ENCODE data around the gene GABRA6.
"Not testable (repeated sequence)": the region's sequence is repeated elsewhere in the genome, so short reads cannot be mapped to it uniquely, and the experiment has no call there.

Gene GABRA6

DNA sequence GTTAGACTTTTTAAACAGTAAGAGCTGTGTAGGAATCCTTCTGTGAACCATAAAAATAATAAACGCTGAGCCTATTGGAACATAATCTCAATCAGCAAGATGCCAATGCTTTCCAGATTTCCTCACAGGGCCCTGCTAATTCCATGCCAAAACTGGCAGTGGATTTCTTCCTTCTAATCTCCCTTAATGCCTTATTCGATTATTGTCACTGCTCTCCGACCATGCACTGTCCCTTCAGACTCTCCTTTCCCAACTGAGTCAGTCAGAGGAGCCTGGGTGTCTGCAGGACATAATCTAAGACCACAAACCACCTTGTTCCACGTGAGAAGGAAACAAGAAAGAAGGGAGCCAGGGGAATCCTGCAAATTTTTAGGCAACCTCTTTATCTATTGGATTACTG lies at the start of gene GABRA6:
Gene GABRA6, plus strand, starts transcription at position 261 of the 400 bp plus-strand sequence. CDS start 269 bp downstream, outside the sequence.
- DNase-seq = no peak

DNA sequence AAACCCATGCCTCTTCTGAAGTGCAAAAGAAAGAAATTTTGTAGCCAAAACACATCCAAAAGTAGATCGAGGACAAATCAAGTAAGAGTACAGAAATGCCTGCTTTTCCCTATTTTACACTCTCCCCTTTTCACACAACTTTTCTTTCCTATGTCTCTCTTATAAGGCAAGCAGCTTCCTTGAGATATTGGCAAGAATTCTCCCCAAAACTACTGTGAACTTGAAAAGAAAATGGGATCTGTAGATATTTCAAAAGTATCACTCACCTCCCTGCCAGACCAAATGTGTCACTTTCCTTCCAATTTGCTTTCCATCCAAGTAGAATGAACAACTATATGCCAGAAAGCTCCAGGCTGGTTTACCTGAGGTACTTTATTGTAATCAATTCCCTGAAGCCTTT lies 47.9 kb upstream of the GABRA6 start:
- DNase-seq = no peak

DNA sequence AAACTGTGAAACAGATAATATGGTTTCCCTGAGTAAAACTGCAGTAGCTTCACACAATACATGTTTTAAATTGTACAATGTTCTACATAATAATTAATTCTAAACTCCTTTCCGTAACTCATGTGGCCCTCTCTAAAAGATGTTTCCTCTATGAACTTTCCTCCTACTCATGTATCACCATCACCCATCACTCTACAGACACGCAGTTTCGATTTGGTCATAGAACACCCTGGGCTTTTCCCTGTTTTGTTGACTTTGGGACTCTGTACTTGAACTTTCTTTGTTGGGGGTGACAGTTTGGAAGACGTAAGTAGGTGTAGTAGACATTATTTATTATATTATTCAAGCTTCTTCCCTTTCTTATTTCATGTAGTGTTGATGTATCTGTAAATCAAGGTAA lies 44.1 kb upstream of the GABRA6 start:
- DNase-seq = no peak

DNA sequence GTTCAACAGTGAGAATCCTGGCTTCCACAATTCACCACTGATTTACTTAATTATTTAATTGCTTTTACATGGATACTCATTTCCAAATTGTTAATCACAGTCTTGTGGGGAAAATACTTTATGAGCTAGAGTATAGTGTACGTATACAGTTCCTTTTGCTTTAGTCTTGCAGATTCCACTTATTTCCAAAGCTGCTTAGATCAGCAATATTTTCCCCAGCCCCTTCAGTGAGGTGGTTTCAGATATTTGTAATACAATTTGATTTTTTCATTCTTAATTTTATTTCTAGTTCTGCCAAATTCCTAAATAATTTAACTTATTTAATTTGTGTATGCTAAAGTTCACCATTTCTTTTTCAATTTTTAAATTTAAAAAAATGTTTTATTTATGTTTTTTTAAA lies 40.3 kb upstream of the GABRA6 start:
- no peak for DNase-seq

DNA sequence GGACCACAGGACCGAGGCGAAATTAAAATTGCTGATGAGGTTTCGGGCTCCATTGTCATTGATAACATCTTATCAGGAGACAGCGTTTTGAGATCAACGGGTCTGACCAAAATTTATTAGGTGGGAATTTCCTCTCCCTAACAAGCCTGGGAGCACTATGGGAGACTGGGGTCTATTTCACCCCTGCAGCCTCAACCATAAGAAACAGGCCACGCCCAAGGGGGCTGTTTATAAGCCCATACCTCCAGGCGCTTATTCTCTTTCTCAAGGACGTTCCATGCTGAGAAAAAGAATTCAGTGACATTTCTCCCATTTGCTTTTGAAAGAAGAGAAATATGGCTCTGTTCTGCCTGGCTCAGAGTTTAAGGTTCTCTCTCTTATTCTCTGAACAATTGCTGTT lies 33.6 kb upstream of the GABRA6 start:
- not testable (repeated sequence) for DNase-seq

DNA sequence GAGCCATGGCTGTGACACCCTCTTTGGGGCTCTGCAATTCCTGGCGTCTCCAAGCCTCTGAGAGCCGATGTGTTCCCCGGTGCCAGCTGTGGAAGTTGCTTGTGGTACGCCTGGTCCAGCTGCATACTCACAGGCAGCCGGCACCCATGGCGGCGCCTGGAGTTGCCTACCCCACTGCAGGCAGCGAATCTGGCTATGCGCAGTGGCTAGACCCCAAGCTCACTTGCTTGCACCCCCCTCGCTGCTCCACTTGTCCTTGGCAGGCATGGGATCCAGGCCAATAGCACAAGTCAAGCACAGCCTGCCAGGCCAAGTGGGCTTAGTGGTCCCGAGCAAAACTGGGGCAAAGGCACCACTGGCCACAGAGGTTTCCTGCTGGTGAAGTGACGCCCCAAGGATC lies 24.7 kb upstream of the GABRA6 start:
- no peak for DNase-seq

DNA sequence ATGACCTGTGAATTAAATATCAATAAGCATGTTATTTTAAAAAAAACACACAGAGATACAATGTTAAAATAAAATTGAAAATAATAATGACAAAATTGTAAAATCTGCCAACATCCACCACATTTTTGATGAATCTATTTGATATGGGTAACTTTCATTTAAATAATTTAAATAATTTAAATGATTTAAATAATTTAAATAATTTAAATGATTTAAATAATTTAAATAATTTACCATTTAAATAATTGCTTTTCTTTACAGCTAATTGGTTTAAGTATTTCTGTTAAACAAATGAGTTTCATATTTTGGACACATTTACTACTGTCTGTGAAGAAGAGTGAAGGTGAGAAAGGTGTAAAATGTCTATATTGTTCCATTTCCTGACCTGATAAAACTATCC lies 22.1 kb upstream of the GABRA6 start:
- no peak for DNase-seq

DNA sequence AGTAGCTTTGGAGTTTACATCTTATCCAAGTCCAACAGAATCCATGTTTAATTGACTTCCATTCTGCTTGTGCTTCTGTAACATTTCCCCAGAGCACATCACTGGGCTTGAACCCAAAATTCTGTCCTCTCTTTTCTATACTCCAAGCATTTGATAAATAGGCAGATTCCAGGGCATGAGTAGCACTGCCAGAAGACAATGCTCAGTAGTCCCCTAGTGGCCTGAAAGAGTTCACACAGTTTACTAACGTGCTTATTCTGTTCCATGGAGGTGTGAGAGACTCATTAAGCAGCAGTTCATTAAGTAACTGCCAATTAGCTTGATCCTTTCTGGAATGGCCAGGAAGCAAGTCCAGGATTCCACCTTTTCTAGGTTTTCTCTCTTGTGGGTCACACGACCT lies 9.4 kb upstream of the GABRA6 start:
- peak; percentile 3 for DNase-seq

DNA sequence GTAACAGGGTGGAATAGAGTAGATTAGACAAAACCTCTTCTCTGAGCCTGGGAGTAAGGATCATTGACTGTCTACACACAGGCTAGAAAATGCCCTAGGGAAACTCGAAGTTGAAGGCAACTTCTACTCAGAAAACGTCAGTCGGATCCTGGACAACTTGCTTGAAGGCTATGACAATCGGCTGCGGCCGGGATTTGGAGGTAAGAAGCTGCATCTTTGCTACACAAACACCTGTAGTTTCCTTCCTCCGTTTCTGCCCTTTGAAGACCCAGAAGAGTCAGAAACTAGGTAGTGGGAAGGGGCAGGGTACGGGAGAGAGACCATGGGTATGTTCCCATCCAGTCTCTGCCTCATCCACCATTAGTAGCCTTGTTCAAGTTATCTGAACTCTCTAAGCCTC lies 628 bp downstream of the GABRA6 start:
- no peak for DNase-seq

DNA sequence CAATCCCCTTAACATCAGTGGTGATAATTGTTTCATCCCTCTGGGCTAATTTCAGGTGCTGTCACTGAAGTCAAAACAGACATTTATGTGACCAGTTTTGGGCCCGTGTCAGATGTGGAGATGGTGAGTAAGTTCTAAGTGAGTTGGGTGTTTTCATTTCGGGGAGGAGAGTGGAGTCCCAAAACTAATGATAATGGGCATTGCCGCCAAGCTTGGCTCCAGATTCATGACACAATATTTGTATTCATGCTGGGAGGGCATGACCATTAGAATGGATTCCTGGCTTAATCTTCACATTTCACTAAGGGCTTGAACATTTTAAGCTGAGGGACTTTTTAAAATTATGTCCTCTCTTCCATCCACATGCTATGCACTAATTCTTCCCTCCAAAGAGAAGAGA lies 1.4 kb downstream of the GABRA6 start:
- DNase-seq = no peak

DNA sequence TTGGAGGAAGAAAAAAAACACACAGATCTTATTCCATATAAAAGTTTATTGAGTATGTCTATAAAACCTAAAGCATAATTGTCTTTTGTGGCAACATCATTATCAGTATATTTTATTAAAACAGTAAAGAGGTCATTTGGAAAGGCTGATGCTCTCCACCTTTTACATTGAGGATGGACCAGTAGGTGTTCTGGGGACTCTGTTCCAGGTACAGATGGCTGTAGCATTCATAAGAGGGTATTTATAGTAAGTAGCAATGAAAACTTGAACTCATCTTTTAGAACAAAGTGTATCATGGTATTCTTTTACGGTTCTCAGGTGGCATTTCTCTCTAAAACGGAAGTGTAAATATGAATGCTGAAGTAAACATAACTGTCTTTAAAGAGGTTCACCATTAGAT lies 1.8 kb downstream of the GABRA6 start:
- DNase-seq = no peak

DNA sequence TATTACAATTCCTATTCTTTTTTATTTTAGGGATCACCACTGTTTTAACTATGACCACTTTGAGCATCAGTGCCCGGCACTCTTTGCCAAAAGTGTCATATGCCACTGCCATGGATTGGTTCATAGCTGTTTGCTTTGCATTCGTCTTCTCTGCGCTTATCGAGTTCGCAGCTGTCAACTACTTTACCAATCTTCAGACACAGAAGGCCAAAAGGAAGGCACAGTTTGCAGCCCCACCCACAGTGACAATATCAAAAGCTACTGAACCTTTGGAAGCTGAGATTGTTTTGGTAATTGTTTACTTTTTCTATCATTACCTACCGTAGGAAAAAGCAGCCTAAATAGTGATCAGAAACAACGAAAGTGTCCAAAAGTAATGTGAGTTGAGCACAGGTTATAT lies 6.4 kb downstream of the GABRA6 start:
- DNase-seq = no peak

DNA sequence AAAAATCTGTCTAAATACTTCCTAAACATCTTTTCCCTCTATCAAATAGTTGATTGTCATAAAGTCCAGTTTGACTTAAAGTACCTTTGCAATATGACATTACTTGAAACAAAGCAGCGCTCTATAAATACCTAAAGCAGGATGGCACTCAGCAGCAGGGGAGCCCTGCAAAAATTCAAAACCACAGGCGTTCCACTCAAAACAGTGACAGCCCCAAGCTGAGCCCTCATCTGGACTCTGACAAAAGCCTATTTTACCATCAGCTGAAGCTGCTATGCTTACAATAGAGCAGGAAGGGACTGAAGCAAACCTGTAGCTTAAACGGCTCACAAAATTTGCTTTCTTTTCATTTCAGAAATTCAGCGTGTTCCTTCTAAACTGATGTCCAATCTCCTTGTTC lies 11.5 kb downstream of the GABRA6 start:
- DNase-seq = no peak

DNA sequence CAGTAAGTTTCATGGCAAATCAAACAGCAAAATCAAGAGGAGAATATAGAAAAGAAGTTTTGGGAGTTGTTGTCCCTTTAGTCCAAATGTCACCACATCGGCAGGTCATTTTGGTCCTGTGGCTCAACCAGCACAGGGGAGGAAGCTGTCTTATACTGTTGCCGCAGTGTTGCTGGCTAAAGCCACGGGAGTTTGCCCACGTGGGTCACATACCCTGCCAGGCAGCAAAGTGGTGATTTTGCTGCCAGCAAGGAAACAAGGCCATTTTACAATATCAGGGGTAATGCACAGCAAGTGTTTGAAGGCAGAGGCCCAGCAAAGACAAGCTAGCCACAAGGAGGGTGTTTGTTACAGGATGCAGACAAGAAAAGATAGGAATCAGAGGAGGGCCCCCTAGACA lies 14.5 kb downstream of the GABRA6 start:
- DNase-seq = no peak

DNA sequence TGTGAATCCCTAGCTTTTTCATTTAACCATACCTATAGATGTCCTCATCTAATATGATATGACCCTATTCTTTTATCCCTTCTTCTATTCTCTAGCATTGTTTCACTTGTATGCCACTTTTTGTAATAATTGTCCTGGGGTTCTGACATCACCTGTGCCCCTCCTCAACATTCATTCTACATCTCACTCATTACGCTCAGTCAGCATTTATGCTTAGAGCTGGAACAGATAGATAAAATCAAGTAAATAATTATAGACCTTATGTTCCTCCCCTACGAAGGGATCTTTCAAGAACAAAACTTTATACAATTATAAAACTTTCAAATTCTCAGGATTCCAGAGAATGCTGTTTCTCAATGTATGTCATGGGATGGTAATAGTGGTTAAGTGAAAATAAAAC lies 18.0 kb downstream of the GABRA6 start:
- no peak for DNase-seq

DNA sequence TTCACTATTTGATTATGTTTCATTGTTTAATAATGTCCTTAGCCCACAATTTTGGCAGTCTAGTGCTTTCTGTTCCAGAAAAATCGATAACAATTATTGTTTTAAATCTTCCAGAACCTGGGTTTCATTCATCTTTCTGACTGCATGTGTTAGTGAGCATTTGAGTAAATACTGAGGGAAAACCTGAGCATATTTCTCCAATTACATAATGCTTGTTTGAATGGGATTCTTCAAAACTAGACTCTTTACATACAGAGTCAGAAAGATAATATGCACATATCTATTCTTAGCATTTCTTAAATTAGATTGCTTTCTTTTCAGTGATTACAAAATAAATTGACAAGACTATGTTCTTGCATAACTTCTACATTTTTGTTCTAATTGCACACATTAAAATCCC lies 21.9 kb downstream of the GABRA6 start:
- no peak for DNase-seq

DNA sequence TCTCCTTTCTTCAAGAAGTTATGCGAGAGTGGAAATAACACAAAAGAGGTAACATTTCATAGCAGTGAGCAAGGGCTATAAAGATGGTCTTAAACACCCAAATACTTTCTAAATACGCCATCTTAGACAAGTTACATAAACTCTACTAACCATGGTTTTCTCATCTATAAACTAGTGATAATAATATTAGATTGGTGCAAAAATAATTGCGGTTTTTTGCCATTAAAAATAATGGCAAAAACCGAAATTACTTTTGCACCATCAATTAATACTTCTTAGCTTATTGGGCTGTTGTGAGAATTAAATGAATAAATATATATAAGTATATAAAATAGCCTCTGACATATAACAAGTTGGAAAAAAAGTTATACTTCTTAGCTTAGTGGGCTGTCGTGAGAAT lies 23.7 kb downstream of the GABRA6 start:
- no peak for DNase-seq

DNA sequence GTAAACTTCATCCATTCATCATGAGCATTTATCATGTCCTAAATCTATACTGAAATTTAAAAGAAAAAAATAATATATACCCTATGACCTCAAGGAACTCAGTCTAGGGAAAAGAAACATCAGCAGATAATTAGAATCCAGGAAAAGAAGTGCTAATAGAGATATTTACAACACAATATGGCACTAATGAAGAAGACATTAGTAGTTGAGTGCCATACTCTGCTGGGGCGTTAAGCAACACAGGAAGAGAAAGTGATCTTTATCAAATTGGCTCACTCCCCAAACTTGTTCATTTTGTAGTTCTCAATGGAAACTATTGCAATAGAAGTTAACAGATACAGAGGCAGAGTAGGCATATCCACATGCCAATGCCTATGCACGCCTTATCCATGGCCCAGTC lies 27.5 kb downstream of the GABRA6 start:
- no peak for DNase-seq

DNA sequence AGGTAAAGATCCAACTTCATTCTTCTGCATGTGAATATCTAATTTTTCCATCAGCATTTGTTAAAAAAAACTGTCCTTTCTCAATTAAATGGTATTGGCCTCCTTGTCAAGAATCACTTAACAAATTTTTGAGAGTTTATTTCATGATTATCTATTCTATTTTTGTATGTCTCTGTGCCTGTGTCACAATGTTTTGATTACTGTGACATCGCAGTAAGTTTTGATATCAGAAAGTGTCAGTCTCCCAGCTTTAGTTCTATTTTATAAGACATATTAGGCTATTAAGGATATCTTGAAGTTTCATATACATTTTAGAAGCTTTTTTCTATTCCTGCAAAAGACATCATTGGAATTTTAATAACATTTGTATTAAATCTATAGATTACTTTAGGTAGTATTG lies 33.6 kb downstream of the GABRA6 start:
- no peak for DNase-seq

DNA sequence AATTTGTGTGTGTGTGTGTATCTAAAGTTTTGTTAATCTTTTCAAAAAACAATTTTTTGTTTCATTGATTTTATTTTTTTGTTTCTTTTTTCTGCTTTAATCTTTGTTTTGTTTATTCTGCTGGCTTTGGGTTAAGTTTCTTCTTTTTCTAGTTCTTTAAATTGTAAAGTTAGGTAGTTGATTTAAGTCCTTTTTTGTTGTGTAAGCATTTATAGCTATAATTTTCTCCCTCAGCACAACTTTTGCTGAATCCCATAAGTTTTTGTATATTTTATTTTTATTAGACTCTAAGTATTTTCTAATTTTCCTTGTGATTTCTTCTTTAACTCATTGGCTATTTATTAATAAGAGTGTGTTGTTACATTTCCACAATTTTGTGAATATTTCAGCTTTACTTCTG lies 34.9 kb downstream of the GABRA6 start:
- DNase-seq = no peak

DNA sequence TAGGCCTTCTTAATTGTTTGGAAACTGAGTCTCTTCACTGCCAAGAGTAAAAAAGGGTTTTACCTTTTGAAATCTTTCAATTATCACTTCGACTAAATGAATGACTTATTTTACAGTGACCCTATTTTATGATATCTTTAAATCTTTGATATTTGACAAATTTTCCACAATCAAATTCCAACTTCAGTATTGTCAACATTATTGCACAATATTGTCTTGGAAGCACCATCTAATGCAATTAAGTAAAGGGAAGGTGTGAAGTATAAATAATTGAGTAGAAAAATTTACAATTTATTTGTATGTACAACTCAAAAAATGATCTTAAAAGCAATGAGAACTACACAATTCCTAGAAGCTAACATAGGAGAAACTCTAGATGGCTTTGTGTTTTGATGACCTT lies 49.2 kb downstream of the GABRA6 start:
- no peak for DNase-seq

DNA sequence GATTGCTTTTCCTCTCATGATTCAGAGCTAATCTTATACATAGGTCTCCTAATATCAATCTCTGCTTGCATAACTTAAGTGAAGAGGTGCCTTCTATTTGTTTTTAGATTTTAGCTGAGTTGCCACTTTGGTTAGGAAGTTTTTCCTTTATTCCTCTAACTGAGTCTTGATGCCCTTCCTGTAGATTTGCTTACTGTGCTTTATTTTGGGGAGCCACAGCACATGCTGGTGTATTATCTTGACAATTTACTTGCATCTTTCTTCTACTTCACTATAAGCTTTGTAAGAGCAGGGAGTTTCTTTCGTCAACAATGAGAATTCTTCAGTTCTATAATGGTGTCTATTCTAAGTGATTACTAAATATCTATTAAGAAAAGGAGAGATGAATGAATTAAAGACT lies 54.9 kb downstream of the GABRA6 start:
- DNase-seq = no peak

DNA sequence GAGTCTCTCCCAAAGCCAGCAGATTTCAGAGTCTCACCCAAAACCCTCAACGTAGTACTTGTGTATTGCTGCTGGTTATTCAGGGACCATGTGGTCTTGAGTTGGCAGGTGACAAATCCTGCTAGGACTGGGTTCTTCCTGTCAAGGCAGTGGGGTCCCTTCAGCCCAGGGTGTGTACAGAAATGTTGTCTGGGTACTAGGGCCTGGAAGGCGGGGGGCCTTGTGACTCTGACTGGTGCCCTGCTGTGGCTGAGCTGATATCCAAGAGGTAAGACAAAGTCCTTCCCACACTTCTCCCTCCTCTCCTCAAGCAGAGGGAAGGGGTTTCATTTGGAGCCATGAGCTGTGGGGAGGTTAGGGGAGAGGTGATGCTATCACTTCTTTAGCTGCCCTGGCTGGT lies 58.8 kb downstream of the GABRA6 start:
- no peak for DNase-seq

DNA sequence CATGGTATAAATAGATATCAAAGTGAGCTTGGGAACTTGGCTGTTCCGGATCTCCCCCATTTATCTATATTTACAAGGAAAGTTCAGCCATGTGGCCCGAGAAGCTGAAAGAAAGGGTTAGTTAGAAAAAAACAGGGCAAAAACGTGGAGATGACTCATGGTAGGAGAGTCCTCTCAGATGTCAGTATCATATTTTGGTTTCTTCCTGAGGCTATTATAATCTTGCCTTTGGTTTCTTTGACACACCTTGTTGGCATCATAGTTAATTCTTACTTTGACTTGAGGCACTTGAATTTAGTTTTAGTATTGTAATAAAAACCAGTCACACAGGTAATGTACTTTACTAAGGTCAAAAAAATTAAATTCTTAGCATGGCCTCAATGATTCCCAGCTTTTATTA lies 59.9 kb downstream of the GABRA6 start:
- DNase-seq = no peak

DNA sequence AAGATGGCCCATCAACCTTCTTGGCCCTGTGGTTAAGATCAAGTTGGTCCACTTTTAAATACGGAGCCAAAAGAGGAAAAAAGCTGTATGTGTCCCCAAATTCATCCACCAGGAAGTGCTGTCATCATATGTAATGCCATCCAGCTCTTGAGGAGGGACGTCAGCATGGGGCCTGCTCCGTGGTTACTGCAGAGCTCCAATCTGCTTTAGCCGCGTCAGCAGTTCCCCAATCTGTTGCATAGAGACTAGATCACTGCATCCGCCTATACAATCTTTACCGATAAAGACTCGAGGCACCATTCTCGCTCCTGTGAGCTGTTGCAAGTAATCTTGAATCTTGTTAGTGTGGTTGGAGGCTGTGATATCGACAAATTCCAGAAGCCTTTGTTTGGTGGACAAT lies 65.7 kb downstream of the GABRA6 start:
- DNase-seq = no peak
